Endothelial cell of umbilical vein (primary cell): ENCODE results near the gene FHIT.

Experiments
- CTCF ChIP-seq, 2 donors: IDR thresholded peaks; 1 replicate in 1 of 2; 2 replicates in 1 of 2; pipeline ENCODE4 v1.5.1; 2011; ENCODE audit warnings: low read length in 2 of 2, mild to moderate bottlenecking in 2 of 2, moderate library complexity in 2 of 2, control low read depth in 1 of 2, inconsistent platforms in 1 of 2, low read depth in 1 of 2; ENCODE audit not compliant: insufficient read depth in 1 of 2; ENCODE audit errors: extremely low read depth in 1 of 2
- EZH2 ChIP-seq: IDR thresholded peaks from 2 replicates; pipeline ENCODE4 v1.6.1; 2012; ENCODE audit warnings: borderline replicate concordance, low read depth, mild to moderate bottlenecking, moderate library complexity, low read length, inconsistent platforms; ENCODE audit not compliant: severe bottlenecking
- FOS ChIP-seq: IDR thresholded peaks from 2 replicates; pipeline ENCODE4 v1.6.1; 2011; ENCODE audit warnings: mild to moderate bottlenecking, low read length, moderate library complexity, borderline replicate concordance; ENCODE audit not compliant: insufficient read depth
- GATA2 ChIP-seq: IDR thresholded peaks from 2 replicates; pipeline ENCODE4 v1.7.0; 2011; ENCODE audit warnings: low read depth, mild to moderate bottlenecking, moderate library complexity, mixed read lengths, low read length; ENCODE audit not compliant: insufficient read length, insufficient read depth
- JUN ChIP-seq: IDR thresholded peaks from 2 replicates; pipeline ENCODE4 v1.6.1; 2011; ENCODE audit warnings: borderline replicate concordance, low read depth; ENCODE audit not compliant: insufficient read length, insufficient read depth
- MAX ChIP-seq: IDR thresholded peaks from 2 replicates; pipeline ENCODE4 v1.6.1; 2011; ENCODE audit not compliant: insufficient read depth, insufficient read length
- MYC ChIP-seq: IDR thresholded peaks from one replicate; pipeline ENCODE4 v1.6.1; 2011; ENCODE audit warnings: mild to moderate bottlenecking, low read depth, low read length
- POLR2A ChIP-seq: IDR thresholded peaks from 2 replicates; pipeline ENCODE4 v1.6.1; 2012; ENCODE audit warnings: low read depth, mild to moderate bottlenecking, control low read depth, low read length
- POLR2AphosphoS5 ChIP-seq: IDR thresholded peaks from 2 replicates; pipeline ENCODE4 v1.6.1; 2012; ENCODE audit warnings: low read depth, mild to moderate bottlenecking, control low read depth, low read length, moderate library complexity; ENCODE audit not compliant: insufficient read depth

GRCh38 chr3:61253756-61254155 is 2.5 kb upstream of the FHIT start:
- TF ChIP-seq CTCF (IDR thresholded peaks at IDR 0.05; ENCODE audit: extremely low read depth in 1 of 2, insufficient read depth in 1 of 2, low read depth in 1 of 2, low read length in 2 of 2) (no peak), EZH2 (no peak), POLR2AphosphoS5 (no peak), FOS (no peak), POLR2A (no peak), GATA2 (no peak), MAX (no peak), MYC (no peak), JUN (no peak)
